ENCODE data around the gene ZDHHC22.

ZDHHC22 gene

GRCh38 chr14:77187649-77188012 is 46.0 kb upstream of the ZDHHC22 start:
- no peak for DNase-seq (ENCODE audit: low read depth in 1 of 2, low spot score in 1 of 2)
- Histone ChIP-seq H3K4me3 (replicated peaks; ENCODE audit: insufficient read depth, low read length) (no peak overlapping the region), H3K27me3 (ENCODE audit: insufficient read depth, poor library complexity, severe bottlenecking) (no peaks in the 10 kb centered on the region), H3K27ac (replicated peaks) (no peak overlapping the region)
- TF ChIP-seq SPI1 (IDR thresholded peaks at IDR 0.05; ENCODE audit: borderline replicate concordance, low read depth) (no peak), POLR2AphosphoS5 (IDR thresholded peaks at IDR 0.05; ENCODE audit: low read depth) (no peak), GABPA (IDR thresholded peaks at IDR 0.05; ENCODE audit: low read depth) (no peak)
- TF ChIP-seq, protein P1, sequence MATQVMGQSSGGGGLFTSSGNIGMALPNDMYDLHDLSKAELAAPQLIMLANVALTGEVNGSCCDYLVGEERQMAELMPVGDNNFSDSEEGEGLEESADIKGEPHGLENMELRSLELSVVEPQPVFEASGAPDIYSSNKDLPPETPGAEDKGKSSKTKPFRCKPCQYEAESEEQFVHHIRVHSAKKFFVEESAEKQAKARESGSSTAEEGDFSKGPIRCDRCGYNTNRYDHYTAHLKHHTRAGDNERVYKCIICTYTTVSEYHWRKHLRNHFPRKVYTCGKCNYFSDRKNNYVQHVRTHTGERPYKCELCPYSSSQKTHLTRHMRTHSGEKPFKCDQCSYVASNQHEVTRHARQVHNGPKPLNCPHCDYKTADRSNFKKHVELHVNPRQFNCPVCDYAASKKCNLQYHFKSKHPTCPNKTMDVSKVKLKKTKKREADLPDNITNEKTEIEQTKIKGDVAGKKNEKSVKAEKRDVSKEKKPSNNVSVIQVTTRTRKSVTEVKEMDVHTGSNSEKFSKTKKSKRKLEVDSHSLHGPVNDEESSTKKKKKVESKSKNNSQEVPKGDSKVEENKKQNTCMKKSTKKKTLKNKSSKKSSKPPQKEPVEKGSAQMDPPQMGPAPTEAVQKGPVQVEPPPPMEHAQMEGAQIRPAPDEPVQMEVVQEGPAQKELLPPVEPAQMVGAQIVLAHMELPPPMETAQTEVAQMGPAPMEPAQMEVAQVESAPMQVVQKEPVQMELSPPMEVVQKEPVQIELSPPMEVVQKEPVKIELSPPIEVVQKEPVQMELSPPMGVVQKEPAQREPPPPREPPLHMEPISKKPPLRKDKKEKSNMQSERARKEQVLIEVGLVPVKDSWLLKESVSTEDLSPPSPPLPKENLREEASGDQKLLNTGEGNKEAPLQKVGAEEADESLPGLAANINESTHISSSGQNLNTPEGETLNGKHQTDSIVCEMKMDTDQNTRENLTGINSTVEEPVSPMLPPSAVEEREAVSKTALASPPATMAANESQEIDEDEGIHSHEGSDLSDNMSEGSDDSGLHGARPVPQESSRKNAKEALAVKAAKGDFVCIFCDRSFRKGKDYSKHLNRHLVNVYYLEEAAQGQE (IDR thresholded peaks at IDR 0.05; ENCODE audit: insufficient replicate concordance, low read depth), result no peak
- TF ChIP-seq, protein P2, sequence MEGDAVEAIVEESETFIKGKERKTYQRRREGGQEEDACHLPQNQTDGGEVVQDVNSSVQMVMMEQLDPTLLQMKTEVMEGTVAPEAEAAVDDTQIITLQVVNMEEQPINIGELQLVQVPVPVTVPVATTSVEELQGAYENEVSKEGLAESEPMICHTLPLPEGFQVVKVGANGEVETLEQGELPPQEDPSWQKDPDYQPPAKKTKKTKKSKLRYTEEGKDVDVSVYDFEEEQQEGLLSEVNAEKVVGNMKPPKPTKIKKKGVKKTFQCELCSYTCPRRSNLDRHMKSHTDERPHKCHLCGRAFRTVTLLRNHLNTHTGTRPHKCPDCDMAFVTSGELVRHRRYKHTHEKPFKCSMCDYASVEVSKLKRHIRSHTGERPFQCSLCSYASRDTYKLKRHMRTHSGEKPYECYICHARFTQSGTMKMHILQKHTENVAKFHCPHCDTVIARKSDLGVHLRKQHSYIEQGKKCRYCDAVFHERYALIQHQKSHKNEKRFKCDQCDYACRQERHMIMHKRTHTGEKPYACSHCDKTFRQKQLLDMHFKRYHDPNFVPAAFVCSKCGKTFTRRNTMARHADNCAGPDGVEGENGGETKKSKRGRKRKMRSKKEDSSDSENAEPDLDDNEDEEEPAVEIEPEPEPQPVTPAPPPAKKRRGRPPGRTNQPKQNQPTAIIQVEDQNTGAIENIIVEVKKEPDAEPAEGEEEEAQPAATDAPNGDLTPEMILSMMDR (IDR thresholded peaks at IDR 0.05; ENCODE audit: insufficient read depth, low read length), result no peak

GRCh38 chr14:77186911-77187648 is 45.5 kb upstream of the ZDHHC22 start:
- no peak overlapping the region for H3K4me3 ChIP-seq (replicated peaks; ENCODE audit: insufficient read depth, low read length)
- TF ChIP-seq, protein P1 (IDR thresholded peaks at IDR 0.05; ENCODE audit: insufficient replicate concordance, low read depth), result no peak
- TF ChIP-seq, protein P2 (IDR thresholded peaks at IDR 0.05; ENCODE audit: insufficient read depth, low read length), result no peak
- TF ChIP-seq SPI1 (IDR thresholded peaks at IDR 0.05; ENCODE audit: borderline replicate concordance, low read depth) (no peak), POLR2AphosphoS5 (IDR thresholded peaks at IDR 0.05; ENCODE audit: low read depth) (no peak), GABPA (IDR thresholded peaks at IDR 0.05; ENCODE audit: low read depth) (no peak)
- no peak for DNase-seq (ENCODE audit: low read depth in 1 of 2, low spot score in 1 of 2)
- no peak overlapping the region for H3K27ac ChIP-seq (replicated peaks)
- no peaks in the 10 kb centered on the region for H3K27me3 ChIP-seq (ENCODE audit: insufficient read depth, poor library complexity, severe bottlenecking)

- TF ChIP-seq SPI1 (IDR thresholded peaks at IDR 0.05; ENCODE audit: borderline replicate concordance, low read depth) (no peak), GABPA (IDR thresholded peaks at IDR 0.05; ENCODE audit: low read depth) (no peak), POLR2AphosphoS5 (IDR thresholded peaks at IDR 0.05; ENCODE audit: low read depth) (no peak)
- TF ChIP-seq, protein P1 (IDR thresholded peaks at IDR 0.05; ENCODE audit: insufficient replicate concordance, low read depth), result no peak
- TF ChIP-seq, protein P2 (IDR thresholded peaks at IDR 0.05; ENCODE audit: insufficient read depth, low read length), result no peak
- Histone ChIP-seq H3K27me3 (ENCODE audit: insufficient read depth, poor library complexity, severe bottlenecking) (no peaks in the 10 kb centered on the region), H3K27ac (replicated peaks) (no peak overlapping the region), H3K4me3 (replicated peaks; ENCODE audit: insufficient read depth, low read length) (no peak overlapping the region)
- DNase-seq (ENCODE audit: low read depth in 1 of 2, low spot score in 1 of 2), result no peak
Observed at GRCh38 chr14:77185093-77185465, 43.5 kb upstream of the ZDHHC22 start.
